HCT116 (cell line): ENCODE results near the gene KNSTRN. TPM values are rescaled to one million over a fixed set of nuclear protein-coding genes. Genes with fewer than 3 reads are reported as not detected.
A peak's percentile ranks its signal among the peaks of the same experiment; 100 is the strongest.

Experiments
- ATAC-seq: fragments of 200-7000 bp; cut with Tn5 transposase; 2 replicates; pipeline ENCODE4 v1.9.1; 2020; ENCODE audit warnings: mild to moderate bottlenecking, moderate library complexity
- BruUV-seq: library from RNA; stranded (reverse); fragments of 400-500 nt; replicated peaks from 2 replicates; lab custom pipeline; 2021; lab: Mats Ljungman, UMichigan
- CTCF ChIA-PET: fragments of 300-600 bp; sonication (Branson Sonifier 250); formaldehyde crosslinking; loops from one replicate; lab custom pipeline; 2021; ENCODE audit warnings: antibody characterized with exemption; lab: Charles Lee
- POLR2A ChIA-PET: fragments of 300-600, 350-600 bp; sonication (Branson Sonifier 250); formaldehyde crosslinking; loops from one replicate; lab custom pipeline; 2021; ENCODE audit warnings: antibody characterized with exemption; lab: Charles Lee
- RAD21 ChIA-PET, 2 experiments: fragments of 300-600 bp; sonication (Branson Sonifier 250); formaldehyde crosslinking; loops; one replicate each; lab custom pipeline; 2023; ENCODE audit warnings: low total read pairs in 2 of 2; ENCODE audit not compliant: uncharacterized antibody in 2 of 2, unreplicated experiment in 2 of 2, low non-redundant PET in 1 of 2; lab: Charles Lee
- DNase-seq: peaks from one replicate; pipeline ENCODE4 v3.0.0-alpha.2; 2010; ENCODE audit warnings: low read depth, low spot score
- H2AFZ ChIP-seq: fragments of 200-600 bp; shearing (Covaris generic), sonication (generic); 2 replicates; pipeline ENCODE4 v1.6.1; 2017; ENCODE audit warnings: low read depth, mixed run types, mixed read lengths, antibody characterized with exemption, low read length; ENCODE audit not compliant: poor library complexity, severe bottlenecking
- H3K27ac ChIP-seq: 2 replicates; pipeline ENCODE4 v1.5.1; 2012; ENCODE audit warnings: low read depth, low read length
- H3K27me3 ChIP-seq: fragments of 200-600 bp; sonication (generic); 2 replicates; pipeline ENCODE4 v1.6.1; 2016; ENCODE audit warnings: mixed run types, low read length, mixed read lengths; ENCODE audit not compliant: insufficient read depth
- H3K36me3 ChIP-seq, 2 experiments: fragments of 200-500 bp in 1 of 2; fragments of 200-600 bp in 1 of 2; sonication (Bioruptor generic) in 1 of 2; sonication (generic) in 1 of 2; 2 replicates each; pipeline versions ENCODE4 v1.5.1 to v1.6.1; 2014 to 2016; ENCODE audit warnings: low read length in 2 of 2, inconsistent platforms in 1 of 2, mixed read lengths in 1 of 2, mixed run types in 1 of 2; ENCODE audit not compliant: insufficient read depth in 2 of 2, control insufficient read depth in 1 of 2
- H3K4me1 ChIP-seq, 2 experiments: fragments of 200-600 bp in 1 of 2; sonication (generic) in 1 of 2; 2 replicates each; pipeline versions ENCODE4 v1.5.1 to v1.6.1; 2012 to 2017; ENCODE audit warnings: low read length in 2 of 2, inconsistent platforms in 1 of 2, mild to moderate bottlenecking in 1 of 2, mixed read lengths in 1 of 2, mixed run types in 1 of 2, moderate library complexity in 1 of 2; ENCODE audit not compliant: insufficient read depth in 2 of 2, control insufficient read depth in 1 of 2
- H3K4me2 ChIP-seq: fragments of 200-600 bp; sonication (generic); 2 replicates; pipeline ENCODE4 v1.6.1; 2017; ENCODE audit warnings: mixed run types, low read length, mixed read lengths
- H3K4me3 ChIP-seq, 2 experiments: fragments of 200-600 bp in 1 of 2; sonication (generic) in 1 of 2; replicated peaks in 1 of 2; 2 replicates each; pipeline ENCODE4 v1.5.1; 2011 to 2016; ENCODE audit warnings: low read length in 2 of 2, control low read depth in 1 of 2, low read depth in 1 of 2, mild to moderate bottlenecking in 1 of 2, mixed read lengths in 1 of 2, mixed run types in 1 of 2
- H3K79me2 ChIP-seq: fragments of 200-600 bp; sonication (generic); 2 replicates; pipeline ENCODE4 v1.6.1; 2017; ENCODE audit warnings: mild to moderate bottlenecking, mixed run types, low read length, moderate library complexity, mixed read lengths; ENCODE audit not compliant: insufficient read depth
- H3K9ac ChIP-seq: fragments of 200-600 bp; sonication (generic); 2 replicates; pipeline ENCODE4 v1.6.1; 2016; ENCODE audit warnings: low read length, mixed read lengths
- H3K9me2 ChIP-seq: fragments of 200-600 bp; sonication (generic), shearing (Covaris generic); 2 replicates; pipeline ENCODE4 v1.6.1; 2017; ENCODE audit warnings: mixed run types, mild to moderate bottlenecking, moderate library complexity; ENCODE audit not compliant: insufficient read depth
- H3K9me3 ChIP-seq, 2 experiments: fragments of 200-500 bp in 1 of 2; fragments of 200-600 bp in 1 of 2; sonication (Bioruptor generic) in 1 of 2; sonication (generic) in 1 of 2; 2 replicates each; pipeline ENCODE4 v1.6.1; 2014 to 2017; ENCODE audit warnings: low read length in 2 of 2, mixed read lengths in 2 of 2, inconsistent platforms in 1 of 2, low read depth in 1 of 2, mild to moderate bottlenecking in 1 of 2, mixed run types in 1 of 2, moderate library complexity in 1 of 2; ENCODE audit not compliant: control insufficient read depth in 1 of 2, insufficient read depth in 1 of 2
- H4K20me1 ChIP-seq: fragments of 200-600 bp; sonication (generic), shearing (Covaris generic); 2 replicates; pipeline ENCODE4 v1.6.1; 2017; ENCODE audit warnings: mixed run types, mild to moderate bottlenecking, moderate library complexity; ENCODE audit not compliant: insufficient read depth
- CBX3 ChIP-seq: IDR thresholded peaks from 2 replicates; pipeline ENCODE4 v1.6.1; 2012; ENCODE audit warnings: low read depth
- EGR1 ChIP-seq: IDR thresholded peaks from 2 replicates; pipeline ENCODE4 v1.6.1; 2012; ENCODE audit warnings: low read depth
- EZH2 ChIP-seq: fragments of 200-600 bp; sonication (generic); IDR thresholded peaks from 2 replicates; pipeline ENCODE4 v1.6.1; 2017; ENCODE audit warnings: antibody characterized with exemption, mixed run types
- FOSL1 ChIP-seq: IDR thresholded peaks from 2 replicates; pipeline ENCODE4 v1.6.1; 2012; ENCODE audit warnings: low read depth
- JUND ChIP-seq: IDR thresholded peaks from 2 replicates; pipeline ENCODE4 v1.6.1; 2012
- POLR2AphosphoS5 ChIP-seq: IDR thresholded peaks from 2 replicates; pipeline ENCODE4 v1.6.1; 2011; ENCODE audit warnings: mild to moderate bottlenecking, low read depth, low read length, moderate library complexity
- SP1 ChIP-seq: IDR thresholded peaks from 2 replicates; pipeline ENCODE4 v1.6.1; 2012; ENCODE audit warnings: low read depth
- intact Hi-C: fragments of 100-400 bp; cut with micrococcal nuclease; formaldehyde crosslinking; loops from 2 replicates; pipeline ENCODE4 v1.10.0; 2022
- total RNA-seq: library from RNA; stranded (reverse); gene quantifications from one replicate; pipeline ENCODE4 v1.2.1, GENCODE V29; 2021; ENCODE audit not compliant: unreplicated experiment
- TF ChIP-seq, protein P1 (sequence below): IDR thresholded peaks from 2 replicates; pipeline ENCODE4 v1.6.1; 2011; ENCODE audit warnings: mild to moderate bottlenecking, low read length, moderate library complexity; ENCODE audit not compliant: insufficient replicate concordance; ENCODE audit errors: extremely low read depth
- TF ChIP-seq, protein P2 (sequence below): IDR thresholded peaks from 2 replicates; pipeline ENCODE4 v1.6.1; 2012; ENCODE audit warnings: low read depth

KNSTRN gene
- total RNA-seq, 1 experiment from 2014 or later = 84.1 TPM

DNA sequence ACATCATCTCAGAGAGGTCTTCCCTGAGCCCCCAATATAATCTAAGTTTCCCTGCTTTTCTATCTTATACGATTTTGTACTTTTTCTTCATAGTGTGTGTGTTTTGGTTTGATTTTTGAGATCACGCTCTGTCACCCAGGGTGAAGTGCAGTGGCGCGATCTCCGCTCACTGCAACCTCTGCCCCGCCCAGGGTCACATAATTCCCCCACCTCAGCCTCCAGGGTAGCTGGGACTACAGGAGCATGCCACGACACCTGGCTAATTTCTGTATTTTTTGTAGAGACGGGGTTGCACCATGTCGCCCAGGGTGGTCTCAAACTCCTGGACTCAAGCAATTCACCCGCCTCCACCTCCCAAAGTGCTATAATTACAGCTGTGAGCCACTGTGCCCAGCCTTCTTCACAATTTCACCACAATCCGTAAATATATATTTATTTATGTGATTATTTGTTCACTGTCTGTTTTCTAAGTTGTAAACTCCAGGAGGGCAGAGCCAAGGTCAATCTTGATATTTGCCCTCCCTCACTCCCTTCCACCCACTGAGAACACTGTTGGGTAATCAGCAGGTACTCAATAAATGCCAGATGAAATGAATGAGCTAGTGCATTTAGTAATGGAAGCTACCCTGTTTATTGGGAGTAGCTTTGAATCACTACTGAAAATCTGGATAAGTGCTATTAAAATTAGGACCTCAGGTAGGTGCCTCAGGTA, 547 bp upstream of the KNSTRN start:
- no peak overlapping the region for H3K9ac ChIP-seq
- ATAC-seq (no peak), DNase-seq (no peak)
- H3K27me3 ChIP-seq = no peaks in the 10 kb centered on the region
- peak overlapping the region; percentile 15; the same call in 1 of the 2 replicates for H3K27ac ChIP-seq
- H3K36me3 ChIP-seq = peaks cover 9 to 23% of the 10 kb centered on the region in 2 experiments
- CTCF ChIA-PET = interaction anchor here (1.2 to 1.9 kb wide), 3 partner anchors 13 to 44 kb away, joined by 3 to 5 read pairs (median 4); no protein-coding TSS in a partner anchor
- BruUV-seq = no TSS peak
- no peaks in the 10 kb centered on the region for H3K9me2 ChIP-seq
- no peaks in the 10 kb centered on the region for H4K20me1 ChIP-seq
- peak overlapping the region; percentile 4 for H2AFZ ChIP-seq
- POLR2A ChIA-PET = interaction anchor here (0.6 to 1.3 kb wide), 3 partner anchors 24 to 206 kb away, joined by 3 to 5 read pairs (median 4); partner anchors contain the start of gene IVD
- no peaks in the 10 kb centered on the region for H3K9me3 ChIP-seq
- TF ChIP-seq, protein P1, sequence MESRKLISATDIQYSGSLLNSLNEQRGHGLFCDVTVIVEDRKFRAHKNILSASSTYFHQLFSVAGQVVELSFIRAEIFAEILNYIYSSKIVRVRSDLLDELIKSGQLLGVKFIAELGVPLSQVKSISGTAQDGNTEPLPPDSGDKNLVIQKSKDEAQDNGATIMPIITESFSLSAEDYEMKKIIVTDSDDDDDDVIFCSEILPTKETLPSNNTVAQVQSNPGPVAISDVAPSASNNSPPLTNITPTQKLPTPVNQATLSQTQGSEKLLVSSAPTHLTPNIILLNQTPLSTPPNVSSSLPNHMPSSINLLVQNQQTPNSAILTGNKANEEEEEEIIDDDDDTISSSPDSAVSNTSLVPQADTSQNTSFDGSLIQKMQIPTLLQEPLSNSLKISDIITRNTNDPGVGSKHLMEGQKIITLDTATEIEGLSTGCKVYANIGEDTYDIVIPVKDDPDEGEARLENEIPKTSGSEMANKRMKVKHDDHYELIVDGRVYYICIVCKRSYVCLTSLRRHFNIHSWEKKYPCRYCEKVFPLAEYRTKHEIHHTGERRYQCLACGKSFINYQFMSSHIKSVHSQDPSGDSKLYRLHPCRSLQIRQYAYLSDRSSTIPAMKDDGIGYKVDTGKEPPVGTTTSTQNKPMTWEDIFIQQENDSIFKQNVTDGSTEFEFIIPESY = no peak
- TF ChIP-seq EGR1 (no peak), JUND (no peak), FOSL1 (no peak), SP1 (no peak), EZH2 (no peak), CBX3 (no peak), POLR2AphosphoS5 (no peak)
- TF ChIP-seq, protein P2, sequence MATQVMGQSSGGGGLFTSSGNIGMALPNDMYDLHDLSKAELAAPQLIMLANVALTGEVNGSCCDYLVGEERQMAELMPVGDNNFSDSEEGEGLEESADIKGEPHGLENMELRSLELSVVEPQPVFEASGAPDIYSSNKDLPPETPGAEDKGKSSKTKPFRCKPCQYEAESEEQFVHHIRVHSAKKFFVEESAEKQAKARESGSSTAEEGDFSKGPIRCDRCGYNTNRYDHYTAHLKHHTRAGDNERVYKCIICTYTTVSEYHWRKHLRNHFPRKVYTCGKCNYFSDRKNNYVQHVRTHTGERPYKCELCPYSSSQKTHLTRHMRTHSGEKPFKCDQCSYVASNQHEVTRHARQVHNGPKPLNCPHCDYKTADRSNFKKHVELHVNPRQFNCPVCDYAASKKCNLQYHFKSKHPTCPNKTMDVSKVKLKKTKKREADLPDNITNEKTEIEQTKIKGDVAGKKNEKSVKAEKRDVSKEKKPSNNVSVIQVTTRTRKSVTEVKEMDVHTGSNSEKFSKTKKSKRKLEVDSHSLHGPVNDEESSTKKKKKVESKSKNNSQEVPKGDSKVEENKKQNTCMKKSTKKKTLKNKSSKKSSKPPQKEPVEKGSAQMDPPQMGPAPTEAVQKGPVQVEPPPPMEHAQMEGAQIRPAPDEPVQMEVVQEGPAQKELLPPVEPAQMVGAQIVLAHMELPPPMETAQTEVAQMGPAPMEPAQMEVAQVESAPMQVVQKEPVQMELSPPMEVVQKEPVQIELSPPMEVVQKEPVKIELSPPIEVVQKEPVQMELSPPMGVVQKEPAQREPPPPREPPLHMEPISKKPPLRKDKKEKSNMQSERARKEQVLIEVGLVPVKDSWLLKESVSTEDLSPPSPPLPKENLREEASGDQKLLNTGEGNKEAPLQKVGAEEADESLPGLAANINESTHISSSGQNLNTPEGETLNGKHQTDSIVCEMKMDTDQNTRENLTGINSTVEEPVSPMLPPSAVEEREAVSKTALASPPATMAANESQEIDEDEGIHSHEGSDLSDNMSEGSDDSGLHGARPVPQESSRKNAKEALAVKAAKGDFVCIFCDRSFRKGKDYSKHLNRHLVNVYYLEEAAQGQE = no peak
- H3K4me1 ChIP-seq = peaks cover 15 to 31% of the 10 kb centered on the region in 2 experiments
- H3K79me2 ChIP-seq = peaks cover 40% of the 10 kb centered on the region
- peak overlapping the region; percentile 84 for H3K4me2 ChIP-seq
- H3K4me3 ChIP-seq = peak overlapping the region in 1 of 2 experiments; percentile 93; a peak in 1 of 4 replicates
- RAD21 ChIA-PET = no interaction called here
- intact Hi-C loops = no loop called here
